SK-N-SH (cell line): ENCODE results near the gene PTEN.
"Not testable (repeated sequence)": the region's sequence is repeated elsewhere in the genome, so short reads cannot be mapped to it uniquely, and the experiment has no call there.

Source experiments
- CTCF ChIP-seq: fragments of 200-600 bp; sonication (generic); IDR thresholded peaks from 2 replicates; pipeline ENCODE4 v1.6.1; 2017; ENCODE audit warnings: antibody characterized with exemption, mild to moderate bottlenecking, moderate library complexity
- GABPA ChIP-seq: IDR thresholded peaks from 2 replicates; pipeline ENCODE4 v1.4.0; 2012; ENCODE audit warnings: low read depth, mild to moderate bottlenecking
- MXI1 ChIP-seq: IDR thresholded peaks from 2 replicates; pipeline ENCODE4 v1.6.1; 2012; ENCODE audit warnings: mild to moderate bottlenecking, low read depth, low read length, improper control_type of control experiment
- POLR2AphosphoS5 ChIP-seq: IDR thresholded peaks from 2 replicates; pipeline ENCODE4 v1.6.1; 2012; ENCODE audit warnings: low read depth, low read length
- TEAD4 ChIP-seq: IDR thresholded peaks from 2 replicates; pipeline ENCODE4 v1.4.0; 2012; ENCODE audit warnings: mild to moderate bottlenecking, borderline replicate concordance; ENCODE audit not compliant: insufficient read depth
- ZBTB33 ChIP-seq: IDR thresholded peaks from 2 replicates; pipeline ENCODE4 v1.4.0; 2012; ENCODE audit warnings: low read depth, borderline replicate concordance

GRCh38 chr10:87903396-87903795 lies 40.0 kb downstream of the PTEN start:
- not testable (repeated sequence) for TF ChIP-seq CTCF, MXI1, ZBTB33, GABPA, TEAD4, POLR2AphosphoS5
